Measurements from ENCODE around the gene ZNF180. TPM values are rescaled to one million over a fixed set of nuclear protein-coding genes. Genes with fewer than 3 reads are reported as not detected.

The ZNF180 gene
- total and polyA plus RNA-seq, 2 experiments from 2014 or later = 6.9 to 10.5 TPM

- Histone ChIP-seq H3K9me2 (ENCODE audit: insufficient read depth) (no peaks in the 10 kb centered on the region), H3K27ac (ENCODE audit: low read depth) (no peak within 1 kb of the TSS), H3K4me3 (no peak within 1 kb of the TSS), H3K79me2 (replicated peaks; ENCODE audit: insufficient read depth) (no peaks in the 10 kb centered on the region), H3K36me3 (ENCODE audit: insufficient read depth) (no peaks in the 10 kb centered on the region), H3K27me3 (ENCODE audit: insufficient read depth) (no peaks in the 10 kb centered on the region), H4K20me1 (replicated peaks; ENCODE audit: insufficient read depth) (no peaks in the 10 kb centered on the region), H3K4me1 (ENCODE audit: insufficient read depth) (no peaks in the 10 kb centered on the region), H3K4me2 (no peak within 1 kb of the TSS), H2AFZ (no peak within 1 kb of the TSS), H3F3A (replicated peaks; ENCODE audit: low read depth) (no peaks in the 10 kb centered on the region)
- no peak for TF ChIP-seq NANOG (IDR thresholded peaks at IDR 0.05; ENCODE audit: borderline replicate concordance)
- no peak for TF ChIP-seq JUNB (IDR thresholded peaks at IDR 0.05; ENCODE audit: unreplicated experiment)
- TF ChIP-seq POLR2AphosphoS5 (IDR thresholded peaks at IDR 0.05; ENCODE audit: low read depth) = no peak
- TF ChIP-seq ZNF114 (CRISPR knock-in tag; IDR thresholded peaks at IDR 0.05) = no peak
- no peak for TF ChIP-seq ETS1 (IDR thresholded peaks at IDR 0.05)
- TF ChIP-seq CTCF (conservative IDR thresholded peaks at IDR 0.05; ENCODE audit: low read depth in 2 of 2) = no peak
- TF ChIP-seq CREB1 (CRISPR knock-in tag; IDR thresholded peaks at IDR 0.05; ENCODE audit: low read depth) = no peak
- no peak for TF ChIP-seq EZH2 (IDR thresholded peaks at IDR 0.05; ENCODE audit: low read depth, unreplicated experiment)
- Mint-ChIP-seq H3K4me1 (no peaks in the 10 kb centered on the region), H3K36me3 (ENCODE audit: low read depth) (peaks cover 35% of the 10 kb centered on the region), H3K27ac (no peak within 1 kb of the TSS), H3K4me3 (no peak within 1 kb of the TSS), H3K9me3 (peaks cover 93% of the 10 kb centered on the region), H3K27me3 (ENCODE audit: insufficient read depth, low read depth, poor library complexity) (peaks cover 12% of the 10 kb centered on the region)
- ATAC-seq (no peak), DNase-seq (ENCODE audit: low spot score) (no peak)
Measured at GRCh38 chr19:44529536-44529935, 29.2 kb upstream of the ZNF180 start, which contains the start of gene CEACAM20. CEACAM20 (minus strand) TSS chr19:44529675; CDS start chr19:44529509, 166 bp downstream.

GRCh38 chr19:44527554-44527953 lies 27.2 kb upstream of the ZNF180 start:
- Histone ChIP-seq H3K4me1 (ENCODE audit: insufficient read depth) (no peaks in the 10 kb centered on the region), H3K4me2 (no peak overlapping the region), H3F3A (replicated peaks; ENCODE audit: low read depth) (no peaks in the 10 kb centered on the region), H3K4me3 (no peak overlapping the region), H3K27ac (ENCODE audit: low read depth) (no peak overlapping the region), H3K36me3 (ENCODE audit: insufficient read depth) (no peaks in the 10 kb centered on the region), H3K9me2 (ENCODE audit: insufficient read depth) (no peaks in the 10 kb centered on the region), H3K27me3 (ENCODE audit: insufficient read depth) (no peaks in the 10 kb centered on the region), H3K79me2 (replicated peaks; ENCODE audit: insufficient read depth) (no peaks in the 10 kb centered on the region), H2AFZ (no peak overlapping the region), H4K20me1 (replicated peaks; ENCODE audit: insufficient read depth) (no peaks in the 10 kb centered on the region)
- H3K36me3 Mint-ChIP-seq (ENCODE audit: low read depth) = peaks cover 38% of the 10 kb centered on the region
- no peak overlapping the region for H3K4me3 Mint-ChIP-seq
- ATAC-seq (no peak), DNase-seq (ENCODE audit: low spot score) (no peak)
- H3K4me1 Mint-ChIP-seq = no peaks in the 10 kb centered on the region
- H3K9me3 Mint-ChIP-seq = peaks cover 96% of the 10 kb centered on the region
- H3K27me3 Mint-ChIP-seq (ENCODE audit: insufficient read depth, low read depth, poor library complexity) = peaks cover 12% of the 10 kb centered on the region
- H3K27ac Mint-ChIP-seq = no peak overlapping the region
- TF ChIP-seq NANOG (IDR thresholded peaks at IDR 0.05; ENCODE audit: borderline replicate concordance) (no peak), ZNF331 (CRISPR knock-in tag; IDR thresholded peaks at IDR 0.05; ENCODE audit: low read depth) (no peak), ZNF462 (CRISPR knock-in tag; IDR thresholded peaks at IDR 0.05) (no peak), EZH2phosphoT487 (IDR thresholded peaks at IDR 0.05; ENCODE audit: unreplicated experiment) (no peak)

Measured in GM23338 (cell line).